Activated CD8-positive, alpha-beta memory T cell treated with anti-CD3 and anti-CD28 coated beads, Interleukin-2, amount 50 U/mL, for 24 hours (primary cell): ENCODE results near the gene KCNA1.

Experiments used
- DNase-seq: peaks from one replicate; pipeline ENCODE4 v3.0.0-alpha.2; 2020; ENCODE audit errors: extremely low read depth

The KCNA1 gene

GRCh38 chr12:4960547-4960946 is 50.8 kb downstream of the KCNA1 start:
- DNase-seq = no peak

- no peak for DNase-seq
Observed at GRCh38 chr12:4961311-4961710, 51.6 kb downstream of the KCNA1 start.

DNA sequence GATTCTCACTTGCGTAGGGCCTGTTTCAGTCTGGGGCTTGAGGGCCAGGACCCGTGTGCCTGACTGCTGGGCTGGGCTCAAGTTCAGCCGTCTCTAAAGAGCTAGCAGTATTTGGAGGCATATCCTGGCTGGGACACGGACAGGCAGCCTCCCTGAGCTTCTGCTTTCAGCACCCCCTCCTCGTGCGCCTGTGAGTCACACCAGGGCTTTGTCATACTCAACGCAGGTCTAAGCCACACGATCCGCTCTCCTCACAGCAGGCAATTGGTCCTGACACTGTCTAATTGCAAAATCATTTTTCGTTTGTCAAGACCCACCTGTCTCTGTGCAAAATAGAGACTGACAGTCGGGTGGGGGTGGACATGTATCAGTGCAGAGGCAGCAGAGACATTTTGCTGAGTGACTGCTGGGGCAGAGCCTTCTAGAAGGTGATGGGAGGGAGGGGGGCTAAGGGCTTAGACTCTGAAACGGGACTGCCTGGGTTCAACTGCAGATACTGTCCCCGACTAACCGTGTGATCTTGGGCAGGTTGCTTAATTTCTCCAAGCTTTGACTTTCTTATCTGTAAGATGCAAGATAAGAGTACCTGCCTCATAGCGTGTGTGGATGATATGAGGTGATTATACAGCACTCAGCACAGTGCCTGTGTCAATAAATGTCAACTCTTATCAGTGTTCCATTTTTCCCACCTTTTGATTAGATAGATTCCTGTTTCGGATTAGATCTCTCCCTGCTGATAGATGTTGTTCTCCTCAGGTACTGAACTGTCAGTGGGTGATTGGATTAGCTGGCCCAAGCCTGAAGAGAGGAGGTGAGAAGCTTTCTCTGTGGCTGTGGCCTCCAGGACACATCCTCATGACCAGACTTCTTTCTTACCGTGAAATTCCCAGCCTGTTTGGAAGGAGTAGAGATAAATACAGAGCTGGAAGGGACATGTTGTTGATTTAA is 53.1 kb downstream of the KCNA1 start:
- no peak for DNase-seq
